VCaP (cell line): Measurements from ENCODE around the gene MBD2.

ENCODE experiments used
- H3K27ac ChIP-seq: fragments of 450-650 bp; 2 replicates; pipeline ENCODE4 v1.5.1; 2017
- CTCF ChIP-seq: fragments of 450-650 bp; conservative IDR thresholded peaks from 2 replicates; pipeline ENCODE4 v1.5.1; 2017; ENCODE audit warnings: mild to moderate bottlenecking, moderate library complexity

The MBD2 gene

GRCh38 chr18:54117853-54118773 is 106.4 kb downstream of the MBD2 start:
- no peak for TF ChIP-seq CTCF
- H3K27ac ChIP-seq, result no peak overlapping the region

GRCh38 chr18:54116541-54117257 is 107.8 kb downstream of the MBD2 start:
- no peak for TF ChIP-seq CTCF
- H3K27ac ChIP-seq, result no peak overlapping the region

GRCh38 chr18:54112356-54112755 is 112.1 kb downstream of the MBD2 start:
- TF ChIP-seq CTCF, result no peak
- H3K27ac ChIP-seq, result no peak overlapping the region

- no peak overlapping the region for H3K27ac ChIP-seq
- no peak for TF ChIP-seq CTCF
Observed at GRCh38 chr18:54109131-54109683, 115.3 kb downstream of the MBD2 start.

GRCh38 chr18:54102123-54102522 is 122.3 kb downstream of the MBD2 start:
- no peak for TF ChIP-seq CTCF
- H3K27ac ChIP-seq, result no peak overlapping the region
